Hepatocyte (in vitro differentiated cells): ENCODE results near the gene MBD5. TPM values are rescaled to one million over a fixed set of nuclear protein-coding genes. Genes with fewer than 3 reads are reported as not detected.

ENCODE experiments used
- DNase-seq: peaks from one replicate; pipeline ENCODE4 v3.0.0-alpha.2; 2016; ENCODE audit warnings: low spot score
- H2AFZ ChIP-seq: fragments of 200-600 bp; sonication (generic); 2 replicates; pipeline ENCODE4 v1.6.0; 2016; ENCODE audit warnings: antibody characterized with exemption, mild to moderate bottlenecking
- H3K27ac ChIP-seq: fragments of 200-600 bp; sonication (generic); 2 replicates; pipeline ENCODE4 v1.5.1; 2016; ENCODE audit warnings: mild to moderate bottlenecking
- H3K27me3 ChIP-seq: fragments of 200-600 bp; sonication (generic); 2 replicates; pipeline ENCODE4 v1.6.1; 2016
- H3K36me3 ChIP-seq: fragments of 200-600 bp; sonication (generic); replicated peaks from 2 replicates; pipeline ENCODE4 v1.5.1; 2016; ENCODE audit warnings: low read depth; ENCODE audit not compliant: insufficient read depth
- H3K4me1 ChIP-seq: fragments of 200-600 bp; sonication (generic); 2 replicates; pipeline ENCODE4 v1.5.1; 2016; ENCODE audit warnings: mild to moderate bottlenecking, moderate library complexity; ENCODE audit not compliant: insufficient read depth
- H3K4me2 ChIP-seq: fragments of 200-600 bp; sonication (generic); 2 replicates; pipeline ENCODE4 v1.6.0; 2016
- H3K4me3 ChIP-seq: fragments of 200-600 bp; sonication (generic); 2 replicates; pipeline ENCODE4 v1.5.1; 2016; ENCODE audit warnings: mild to moderate bottlenecking
- H3K79me2 ChIP-seq: fragments of 200-600 bp; sonication (generic); 2 replicates; pipeline ENCODE4 v1.6.0; 2017; ENCODE audit warnings: mild to moderate bottlenecking
- H3K9me2 ChIP-seq: fragments of 200-600 bp; sonication (generic); replicated peaks from 2 replicates; pipeline ENCODE4 v1.6.0; 2017; ENCODE audit warnings: mild to moderate bottlenecking; ENCODE audit not compliant: insufficient read depth
- H3K9me3 ChIP-seq: fragments of 200-600 bp; sonication (generic); 2 replicates; pipeline ENCODE4 v1.5.1; 2016; ENCODE audit warnings: low read depth, mild to moderate bottlenecking
- H4K20me1 ChIP-seq: fragments of 200-600 bp; sonication (generic); 2 replicates; pipeline ENCODE4 v1.6.0; 2016; ENCODE audit warnings: mild to moderate bottlenecking; ENCODE audit not compliant: insufficient read depth, poor library complexity, severe bottlenecking
- CTCF ChIP-seq: fragments of 200-600 bp; sonication (generic); IDR thresholded peaks from 2 replicates; pipeline ENCODE4 v1.5.1; 2016; ENCODE audit warnings: antibody characterized with exemption, mild to moderate bottlenecking; ENCODE audit not compliant: poor library complexity
- EZH2 ChIP-seq: fragments of 200-600 bp; sonication (generic); IDR thresholded peaks from 2 replicates; pipeline ENCODE4 v1.6.1; 2016; ENCODE audit warnings: antibody characterized with exemption, mild to moderate bottlenecking, borderline replicate concordance
- EZH2phosphoT487 ChIP-seq: fragments of 200-600 bp; sonication (generic); IDR thresholded peaks from one replicate; pipeline ENCODE4 v1.6.1; 2018; ENCODE audit warnings: antibody characterized with exemption, mild to moderate bottlenecking, low read depth, moderate library complexity; ENCODE audit not compliant: unreplicated experiment, severe bottlenecking
- WGBS: methylation state at CpG from one replicate; pipeline ENCODE4 v1.1.6; 2016; ENCODE audit warnings: low lambda C conversion rate; ENCODE audit errors: missing lambda C conversion rate; 5-methylcytosine and 5-hydroxymethylcytosine counted together
- polyA plus RNA-seq: library from polyadenylated mRNA; unstranded; fragments of >200 nt; fragmentation: Nextera tagmentation; extraction: Ambion mirVana; gene quantifications from 2 replicates; pipeline ENCODE4 v1.2.1, GENCODE V29; 2016
- total RNA-seq: library from RNA; depleted of rRNA; stranded (reverse); fragments of >200 nt; gene quantifications from 2 replicates; pipeline ENCODE4 v1.2.3, GENCODE V29; 2014

MBD5 gene
- total and polyA plus RNA-seq, 2 experiments from 2014 or later: 20.9 to 36.2 TPM

GRCh38 chr2:148546270-148546669, 525.4 kb downstream of the MBD5 start:
- Histone ChIP-seq H3K79me2 (no peaks in the 10 kb centered on the region), H3K4me1 (no peaks in the 10 kb centered on the region), H2AFZ (no peak overlapping the region), H3K27ac (no peak overlapping the region), H3K9me3 (no peaks in the 10 kb centered on the region), H3K27me3 (no peaks in the 10 kb centered on the region), H3K4me3 (no peak overlapping the region), H3K4me2 (no peak overlapping the region), H3K9me2 (no peaks in the 10 kb centered on the region), H3K36me3 (no peaks in the 10 kb centered on the region), H4K20me1 (no peaks in the 10 kb centered on the region)
- 100% methylated on average over 1 of the region's 1 CpG for WGBS
- TF ChIP-seq CTCF (no peak), EZH2 (no peak), EZH2phosphoT487 (no peak)
- no peak for DNase-seq

DNA sequence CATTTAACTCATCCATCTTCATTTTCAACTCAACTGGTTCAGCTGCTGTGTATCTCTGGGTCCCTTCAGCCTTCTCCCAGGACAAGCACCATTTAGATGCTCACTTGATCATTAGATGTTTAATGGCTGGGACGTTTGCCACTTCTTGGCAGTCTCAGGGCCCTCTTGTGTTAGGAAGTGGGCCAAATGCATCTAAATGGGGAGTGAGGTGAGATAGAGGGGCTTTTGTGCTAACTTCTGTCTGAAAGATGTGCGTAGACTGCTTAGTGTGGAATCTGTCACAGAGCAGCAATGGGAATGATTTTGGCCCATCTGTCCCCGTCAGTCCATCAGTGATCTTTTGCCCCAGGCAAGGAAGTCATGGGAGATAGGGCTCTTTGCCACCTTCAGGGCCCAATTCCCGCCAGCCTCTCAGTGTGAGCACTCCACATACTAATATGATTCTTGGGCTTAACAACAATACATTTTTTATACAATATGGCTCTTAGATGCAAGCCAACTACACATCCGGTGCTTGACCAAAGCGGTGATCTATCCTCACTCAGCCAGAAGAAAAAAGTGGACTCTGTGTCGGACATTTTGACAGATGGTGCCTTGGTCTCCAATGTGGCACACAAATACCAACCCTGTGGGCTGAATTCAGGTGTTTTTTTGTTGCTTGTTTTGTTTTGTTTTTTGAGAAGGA, 528.0 kb downstream of the MBD5 start:
- WGBS: 93% methylated on average over 7 of the region's 7 CpGs
- no peaks in the 10 kb centered on the region for H3K79me2 ChIP-seq
- H3K27ac ChIP-seq: no peak overlapping the region
- TF ChIP-seq EZH2 (no peak), CTCF (no peak), EZH2phosphoT487 (no peak)
- H3K9me3 ChIP-seq: no peaks in the 10 kb centered on the region
- no peaks in the 10 kb centered on the region for H3K4me1 ChIP-seq
- no peak overlapping the region for H2AFZ ChIP-seq
- no peak overlapping the region for H3K4me3 ChIP-seq
- H4K20me1 ChIP-seq: no peaks in the 10 kb centered on the region
- no peaks in the 10 kb centered on the region for H3K9me2 ChIP-seq
- no peak overlapping the region for H3K4me2 ChIP-seq
- no peaks in the 10 kb centered on the region for H3K36me3 ChIP-seq
- no peaks in the 10 kb centered on the region for H3K27me3 ChIP-seq
- no peak for DNase-seq

GRCh38 chr2:148552675-148553331, 531.9 kb downstream of the MBD5 start:
- Histone ChIP-seq H3K4me1 (no peaks in the 10 kb centered on the region), H3K9me2 (no peaks in the 10 kb centered on the region), H3K4me2 (no peak overlapping the region), H3K27me3 (no peaks in the 10 kb centered on the region), H3K4me3 (no peak overlapping the region), H3K27ac (no peak overlapping the region), H3K9me3 (no peaks in the 10 kb centered on the region), H2AFZ (no peak overlapping the region), H3K36me3 (no peaks in the 10 kb centered on the region), H4K20me1 (no peaks in the 10 kb centered on the region), H3K79me2 (no peaks in the 10 kb centered on the region)
- TF ChIP-seq EZH2phosphoT487: no peak
- TF ChIP-seq EZH2: no peak
- no peak for TF ChIP-seq CTCF
- 91% methylated on average over 9 of the region's 9 CpGs for WGBS
- no peak for DNase-seq
